ENCODE results near the gene TBX6.
A peak's percentile ranks its signal among the peaks of the same experiment; 100 is the strongest.

Gene TBX6

GRCh38 chr16:30060836-30061554 is 30.7 kb downstream of the TBX6 start:
- in situ Hi-C loops (cut with HindIII; ENCODE audit: low sequenced_read_pairs), result no loop called here
- H3K4me3 ChIP-seq (ENCODE audit: low read depth, low read length), result no peak overlapping the region
- DNase-seq (ENCODE audit: low read depth, low spot score), result no peak
- TF ChIP-seq CTCF (IDR thresholded peaks at IDR 0.05; ENCODE audit: low read depth, low read length), result no peak

GRCh38 chr16:30060346-30060745 is 31.4 kb downstream of the TBX6 start:
- in situ Hi-C loops (cut with HindIII; ENCODE audit: low sequenced_read_pairs), result no loop called here
- H3K4me3 ChIP-seq (ENCODE audit: low read depth, low read length), result no peak overlapping the region
- no peak for DNase-seq (ENCODE audit: low read depth, low spot score)
- TF ChIP-seq CTCF (IDR thresholded peaks at IDR 0.05; ENCODE audit: low read depth, low read length), result no peak

- DNase-seq (ENCODE audit: low read depth, low spot score), result no peak
- no peak overlapping the region for H3K4me3 ChIP-seq (ENCODE audit: low read depth, low read length)
- in situ Hi-C loops (cut with HindIII; ENCODE audit: low sequenced_read_pairs), result no loop called here
- peak; percentile 69 for TF ChIP-seq CTCF (IDR thresholded peaks at IDR 0.05; ENCODE audit: low read depth, low read length)
Observed at GRCh38 chr16:30054959-30055553, 36.7 kb downstream of the TBX6 start.

GRCh38 chr16:30054451-30054850 is 37.3 kb downstream of the TBX6 start:
- H3K4me3 ChIP-seq (ENCODE audit: low read depth, low read length), result no peak overlapping the region
- no peak for TF ChIP-seq CTCF (IDR thresholded peaks at IDR 0.05; ENCODE audit: low read depth, low read length)
- DNase-seq (ENCODE audit: low read depth, low spot score), result no peak
- in situ Hi-C loops (cut with HindIII; ENCODE audit: low sequenced_read_pairs), result no loop called here

- in situ Hi-C loops (cut with HindIII; ENCODE audit: low sequenced_read_pairs), result no loop called here
- TF ChIP-seq CTCF (IDR thresholded peaks at IDR 0.05; ENCODE audit: low read depth, low read length), result no peak
- no peak for DNase-seq (ENCODE audit: low read depth, low spot score)
- H3K4me3 ChIP-seq (ENCODE audit: low read depth, low read length), result peak overlapping the region; percentile 70
Observed at GRCh38 chr16:30053376-30054015, 38.2 kb downstream of the TBX6 start.

GRCh38 chr16:30052671-30053372 is 38.9 kb downstream of the TBX6 start:
- in situ Hi-C loops (cut with HindIII; ENCODE audit: low sequenced_read_pairs), result no loop called here
- TF ChIP-seq CTCF (IDR thresholded peaks at IDR 0.05; ENCODE audit: low read depth, low read length), result no peak
- peak; percentile 90 for DNase-seq (ENCODE audit: low read depth, low spot score)
- H3K4me3 ChIP-seq (ENCODE audit: low read depth, low read length), result peak overlapping the region; percentile 70
